ENCODE measurements around the gene UNC45A. TPM values are rescaled to one million over a fixed set of nuclear protein-coding genes. Genes with fewer than 3 reads are reported as not detected.
"Not testable (repeated sequence)": the region's sequence is repeated elsewhere in the genome, so short reads cannot be mapped to it uniquely, and the experiment has no call there.

UNC45A gene
- total RNA-seq, 1 experiment from 2014 or later = 68.4 TPM

DNA sequence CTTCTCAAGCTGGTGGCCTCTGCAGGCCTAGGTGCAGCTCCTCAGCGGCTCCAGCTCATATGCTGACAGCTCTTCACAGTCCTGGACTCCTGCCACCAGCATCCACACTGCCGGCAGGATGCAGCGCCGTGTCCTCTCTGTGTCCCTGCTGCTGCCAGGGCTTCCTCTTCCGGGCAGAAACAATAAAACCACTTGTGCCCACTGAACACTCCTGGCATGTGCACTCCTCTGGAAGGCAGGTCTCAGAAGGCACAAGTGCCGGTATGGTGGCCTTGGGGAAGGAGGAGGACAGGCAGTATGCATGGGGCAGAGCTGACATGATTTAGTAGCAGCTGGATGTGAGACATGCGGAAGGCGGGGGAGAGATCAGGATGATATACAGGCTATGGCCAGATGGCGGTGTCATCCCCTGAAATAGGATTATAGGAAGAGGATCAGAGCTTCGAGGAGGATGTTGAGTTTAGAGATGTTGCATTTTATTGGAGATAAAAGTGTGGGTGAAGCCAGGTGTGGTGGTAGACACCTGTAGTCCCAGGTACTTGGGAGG, 39.4 kb upstream of the UNC45A start:
- ATAC-seq = no peak; the same call in 1 of the 2 replicates
- BruUV-seq (replicated peaks) = no TSS peak
- CTCF ChIA-PET = no interaction called here

DNA sequence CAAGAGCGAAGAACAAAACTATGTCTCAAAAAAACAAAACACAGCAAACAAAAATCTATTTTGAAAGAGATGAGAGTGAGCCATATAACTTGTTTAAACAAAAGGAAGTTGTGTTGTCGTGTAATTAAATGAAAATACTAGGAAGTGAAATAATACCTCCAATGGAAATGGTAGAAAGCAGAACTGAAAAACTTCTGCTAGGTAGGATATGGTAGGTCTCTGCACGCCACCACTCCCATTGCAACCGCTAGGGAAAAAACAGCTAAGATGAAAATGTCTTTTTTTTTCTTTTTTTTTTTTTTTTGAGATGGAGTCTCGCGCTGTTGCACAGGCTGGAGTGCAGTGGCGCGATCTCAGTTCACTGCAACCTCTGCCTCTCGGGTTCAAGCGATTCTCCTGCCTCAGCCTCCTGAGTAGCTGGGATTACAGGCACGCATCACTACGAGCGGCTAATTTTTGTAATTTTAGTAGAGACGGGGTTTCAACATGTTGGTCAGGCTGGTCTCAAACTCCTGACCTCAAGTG, 37.9 kb upstream of the UNC45A start:
- H3F3A ChIP-seq (ENCODE audit: low read length, unreplicated experiment); H3K27ac ChIP-seq (ENCODE audit: low read length); intact Hi-C loops (cut with micrococcal nuclease); CTCF ChIA-PET; H3K4me3 ChIP-seq (ENCODE audit: low read length); BruUV-seq (replicated peaks); H3K27me3 ChIP-seq (ENCODE audit: low read length); POLR2A ChIA-PET (ENCODE audit: unreplicated experiment); H3K4me2 ChIP-seq (ENCODE audit: low read length); ATAC-seq; H4K20me1 ChIP-seq (ENCODE audit: low read length); H3K36me3 ChIP-seq (ENCODE audit: low read depth, low read length); H3K9ac ChIP-seq (ENCODE audit: low read length); DNase-seq; H2AFZ ChIP-seq (ENCODE audit: low read length); H3K79me2 ChIP-seq (ENCODE audit: low read length); H3K4me1 ChIP-seq (ENCODE audit: insufficient read depth, low read length); H3K9me3 ChIP-seq (ENCODE audit: low read length); H3K9me2 ChIP-seq (replicated peaks; ENCODE audit: low read length): not testable (repeated sequence)

More for the DNA sequence above, 39.4 kb upstream of the UNC45A start:
- Histone ChIP-seq H3K79me2 (ENCODE audit: low read length) (no peaks in the 10 kb centered on the region), H3K27ac (ENCODE audit: low read length) (no peak overlapping the region), H3F3A (ENCODE audit: low read length, unreplicated experiment) (no peaks in the 10 kb centered on the region), H3K4me2 (ENCODE audit: low read length) (no peak overlapping the region), H3K4me3 (ENCODE audit: low read length) (no peak overlapping the region), H3K27me3 (ENCODE audit: low read length) (no peaks in the 10 kb centered on the region), H3K9me2 (replicated peaks; ENCODE audit: low read length) (no peaks in the 10 kb centered on the region), H2AFZ (ENCODE audit: low read length) (no peak overlapping the region), H3K4me1 (ENCODE audit: insufficient read depth, low read length) (no peaks in the 10 kb centered on the region), H4K20me1 (ENCODE audit: low read length) (no peaks in the 10 kb centered on the region), H3K36me3 (ENCODE audit: low read depth, low read length) (no peaks in the 10 kb centered on the region), H3K9ac (ENCODE audit: low read length) (no peak overlapping the region), H3K9me3 (ENCODE audit: low read length) (no peaks in the 10 kb centered on the region)
- POLR2A ChIA-PET (ENCODE audit: unreplicated experiment) = no interaction called here
- TF ChIP-seq EZH2 (IDR thresholded peaks at IDR 0.05; ENCODE audit: low read length, unreplicated experiment) (no peak), CTCF (conservative IDR thresholded peaks at IDR 0.05; ENCODE audit: low read depth, low read length) (0 out of 2 replicates have a peak, but pooled peaks have one; percentile 25)
- intact Hi-C loops (cut with micrococcal nuclease) = no loop called here
- no peak for DNase-seq

DNA sequence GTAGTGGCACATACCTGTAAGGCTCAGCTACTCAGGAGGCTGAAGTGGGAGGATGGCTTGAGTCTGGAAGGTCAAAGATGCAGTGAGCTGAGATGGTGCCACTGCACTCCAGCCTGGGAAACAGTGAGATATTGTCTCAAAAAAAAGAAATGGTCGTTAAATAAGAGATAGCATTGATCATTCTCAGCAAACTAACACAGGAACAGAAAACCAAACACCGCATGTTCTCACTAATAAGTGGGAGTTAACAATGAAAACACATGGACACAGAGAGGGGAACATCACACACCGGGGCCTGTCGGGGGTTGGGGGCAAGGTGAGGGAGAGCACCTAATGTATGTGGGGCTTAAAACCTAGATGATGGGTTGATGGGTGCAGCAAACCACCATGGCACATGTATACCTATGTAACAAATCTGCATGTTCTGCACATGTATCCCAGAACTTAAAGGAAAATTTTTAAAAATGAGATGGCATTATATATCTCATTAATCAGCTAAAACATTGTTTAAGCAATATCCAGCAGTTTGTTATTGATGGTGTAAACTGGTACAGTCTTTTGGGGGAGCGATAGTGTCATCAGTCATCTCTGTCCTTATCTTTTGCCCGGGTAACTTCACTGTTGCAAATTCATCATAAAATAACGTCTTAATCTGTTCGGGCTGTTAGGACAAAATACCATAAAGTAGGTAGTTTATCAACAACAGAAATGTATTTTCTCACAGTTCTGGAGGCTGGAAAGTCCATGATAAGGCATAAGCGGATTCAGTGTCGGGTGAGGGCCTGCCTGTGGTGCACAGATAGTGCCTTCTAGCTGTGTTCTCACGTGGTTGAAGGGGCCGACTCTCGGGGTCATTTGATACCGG, 33.7 kb upstream of the UNC45A start:
- intact Hi-C loops (cut with micrococcal nuclease) = loop anchor here (2.0 kb wide), 1 partner anchor 29 kb away; no protein-coding TSS in a partner anchor

More for the DNA sequence above, 33.7 kb upstream of the UNC45A start:
- peaks cover 4% of the 10 kb centered on the region; the same call in 1 of the 2 replicates for H3K36me3 ChIP-seq (ENCODE audit: low read depth, low read length)
- no peaks in the 10 kb centered on the region for H3F3A ChIP-seq (ENCODE audit: low read length, unreplicated experiment)
- H3K9ac ChIP-seq (ENCODE audit: low read length) = peak overlapping the region; percentile 64
- TF ChIP-seq EZH2 (IDR thresholded peaks at IDR 0.05; ENCODE audit: low read length, unreplicated experiment) (no peak), CTCF (conservative IDR thresholded peaks at IDR 0.05; ENCODE audit: low read depth, low read length) (no peak), EZH2phosphoT487 (IDR thresholded peaks at IDR 0.05; ENCODE audit: borderline replicate concordance, low read length) (no peak)
- no peak overlapping the region for H3K27ac ChIP-seq (ENCODE audit: low read length)
- no peak for DNase-seq
- BruUV-seq (replicated peaks) = no TSS peak
- H3K9me2 ChIP-seq (replicated peaks; ENCODE audit: low read length) = no peaks in the 10 kb centered on the region
- no peaks in the 10 kb centered on the region for H4K20me1 ChIP-seq (ENCODE audit: low read length)
- peaks cover 16% of the 10 kb centered on the region; the same call in 1 of the 2 replicates for H3K79me2 ChIP-seq (ENCODE audit: low read length)
- ChIA-PET CTCF (no interaction called here), POLR2A (ENCODE audit: unreplicated experiment) (interaction anchor here (1.0 kb wide), 1 partner anchor 33 kb away, joined by 3 read pairs; the partner anchor contains the start of gene UNC45A)
- no peaks in the 10 kb centered on the region for H3K9me3 ChIP-seq (ENCODE audit: low read length)
- ATAC-seq = no peak
- no peaks in the 10 kb centered on the region for H3K27me3 ChIP-seq (ENCODE audit: low read length)
- peak overlapping the region; percentile 91 for H3K4me2 ChIP-seq (ENCODE audit: low read length)
- peak overlapping the region; percentile 88 for H3K4me3 ChIP-seq (ENCODE audit: low read length)
- peak overlapping the region; percentile 96 for H2AFZ ChIP-seq (ENCODE audit: low read length)
- H3K4me1 ChIP-seq (ENCODE audit: insufficient read depth, low read length) = peaks cover 13% of the 10 kb centered on the region
